HepG2 (cell line): Measurements from ENCODE around the gene ZC3H7B. TPM values are rescaled to one million over a fixed set of nuclear protein-coding genes. Genes with fewer than 3 reads are reported as not detected.

Experiments
- CBX5 ChIP-seq: sonication (generic); formaldehyde crosslinking; IDR thresholded peaks from 2 replicates; pipeline ENCODE4 v1.4.0; 2020; ENCODE audit warnings: missing genetic modification reagents, borderline replicate concordance
- NFIC ChIP-seq: IDR thresholded peaks from 2 replicates; pipeline ENCODE4 v1.6.1; 2012; ENCODE audit warnings: mild to moderate bottlenecking, low read length, inconsistent platforms
- ZBTB1 ChIP-seq: sonication (generic); formaldehyde crosslinking; IDR thresholded peaks from 2 replicates; pipeline ENCODE4 v1.4.0; 2020; ENCODE audit warnings: missing genetic modification reagents, borderline replicate concordance
- ZKSCAN5 ChIP-seq: sonication (generic); formaldehyde crosslinking; IDR thresholded peaks from 2 replicates; pipeline ENCODE4 v1.5.1; 2020; ENCODE audit warnings: mild to moderate bottlenecking, missing genetic modification reagents
- ZNF441 ChIP-seq: sonication (generic); formaldehyde crosslinking; IDR thresholded peaks from 2 replicates; pipeline ENCODE4 v1.7.0; 2021; ENCODE audit warnings: missing genetic modification reagents, borderline replicate concordance
- ZNF468 ChIP-seq: sonication (generic); formaldehyde crosslinking; IDR thresholded peaks from 2 replicates; pipeline ENCODE4 v1.8.0; 2022; ENCODE audit warnings: mild to moderate bottlenecking, moderate library complexity, missing genetic modification reagents
- ZNF572 ChIP-seq: sonication (generic); formaldehyde crosslinking; IDR thresholded peaks from 2 replicates; pipeline ENCODE4 v1.5.1; 2020; ENCODE audit warnings: mild to moderate bottlenecking, missing genetic modification reagents
- polyA plus RNA-seq, 8 experiments: library from polyadenylated mRNA; depleted of rRNA in 3 of 8; stranded (reverse) in 7 of 8; unstranded in 1 of 8; fragments of >200 nt; fragmentation: Illumina TruSeq in 4 of 8; extraction: Trizol in 4 of 8; gene quantifications; 2 replicates each; pipeline versions ENCODE4 v1.2.1 to v1.2.3, GENCODE V29; 2011 to 2016; ENCODE audit warnings: low read depth in 4 of 8, missing spikeins in 1 of 8, mixed read lengths in 1 of 8; ENCODE audit not compliant: insufficient read depth in 1 of 8
- total RNA-seq, 5 experiments: library from RNA; depleted of rRNA; stranded (reverse); fragments of >200 nt; fragmentation: Illumina TruSeq; extraction: Trizol; gene quantifications; 2 replicates each; pipeline ENCODE4 v1.2.3, GENCODE V29; 2016; ENCODE audit warnings: low read depth in 1 of 5
- TF ChIP-seq, protein P1 (sequence below): sonication (generic); formaldehyde crosslinking; IDR thresholded peaks from 2 replicates; pipeline ENCODE4 v1.4.0; 2020; ENCODE audit warnings: missing genetic modification reagents
- TF ChIP-seq, protein P2 (sequence below): sonication (generic); formaldehyde crosslinking; IDR thresholded peaks from 2 replicates; pipeline ENCODE4 v1.5.1; 2020; ENCODE audit warnings: missing genetic modification reagents, mild to moderate bottlenecking, borderline replicate concordance
- TF ChIP-seq, protein P3 (sequence below): sonication (generic); formaldehyde crosslinking; IDR thresholded peaks from 2 replicates; pipeline ENCODE4 v1.4.0; 2020; ENCODE audit warnings: missing genetic modification reagents, borderline replicate concordance
- TF ChIP-seq, protein P4 (sequence below): sonication (generic); formaldehyde crosslinking; IDR thresholded peaks from 2 replicates; pipeline ENCODE4 v1.4.0; 2020; ENCODE audit warnings: missing genetic modification reagents
- TF ChIP-seq, protein P5 (sequence below): sonication (generic); formaldehyde crosslinking; IDR thresholded peaks from 2 replicates; pipeline ENCODE4 v1.4.0; 2020; ENCODE audit warnings: low read depth, mild to moderate bottlenecking, missing genetic modification reagents

ZC3H7B gene
- total and polyA plus RNA-seq, 2 of the 13 experiments (the other 11 are each of a cell fraction or from before 2014, with no cell fraction given): 26.4 to 37.2 TPM

DNA sequence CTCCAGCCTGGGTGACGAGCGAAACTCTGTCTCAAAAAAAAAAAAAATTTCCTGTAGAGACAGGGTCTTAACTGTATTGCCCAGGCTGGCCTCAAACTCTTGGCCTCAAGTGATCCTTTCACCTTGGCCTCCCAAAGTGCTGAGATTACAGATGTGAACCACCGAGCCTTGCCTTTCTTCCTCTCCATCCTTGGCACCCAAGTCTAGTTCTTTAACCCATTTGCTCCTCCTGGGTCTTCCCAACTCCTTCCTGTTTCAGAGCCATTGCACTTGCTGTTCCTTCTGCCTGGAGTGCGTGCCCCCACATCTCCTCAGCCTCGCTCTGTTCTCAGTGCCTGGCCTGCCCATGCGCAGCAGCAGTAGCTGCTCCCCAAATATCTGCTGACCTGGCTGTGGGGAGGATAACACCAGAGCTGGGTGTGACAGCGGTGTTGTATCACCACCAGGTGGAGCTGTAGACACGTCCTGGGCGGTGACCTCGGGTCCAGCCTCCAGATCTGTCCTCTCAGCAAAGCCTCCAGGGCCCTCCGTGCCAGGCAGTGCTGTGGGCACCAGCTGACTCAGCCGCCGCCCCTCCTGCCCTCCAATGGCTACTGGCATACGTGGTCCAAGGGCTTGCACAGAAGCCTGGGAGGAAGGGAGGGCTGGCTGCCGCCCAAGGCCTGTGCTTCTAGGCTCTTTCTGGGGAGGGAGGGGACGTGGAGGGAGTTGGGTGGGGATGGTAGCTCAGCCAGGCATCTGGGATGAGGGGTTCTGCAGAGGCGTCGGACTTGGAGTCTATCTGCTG is 102.4 kb downstream of the ZC3H7B start (continued):
- TF ChIP-seq, protein P1, sequence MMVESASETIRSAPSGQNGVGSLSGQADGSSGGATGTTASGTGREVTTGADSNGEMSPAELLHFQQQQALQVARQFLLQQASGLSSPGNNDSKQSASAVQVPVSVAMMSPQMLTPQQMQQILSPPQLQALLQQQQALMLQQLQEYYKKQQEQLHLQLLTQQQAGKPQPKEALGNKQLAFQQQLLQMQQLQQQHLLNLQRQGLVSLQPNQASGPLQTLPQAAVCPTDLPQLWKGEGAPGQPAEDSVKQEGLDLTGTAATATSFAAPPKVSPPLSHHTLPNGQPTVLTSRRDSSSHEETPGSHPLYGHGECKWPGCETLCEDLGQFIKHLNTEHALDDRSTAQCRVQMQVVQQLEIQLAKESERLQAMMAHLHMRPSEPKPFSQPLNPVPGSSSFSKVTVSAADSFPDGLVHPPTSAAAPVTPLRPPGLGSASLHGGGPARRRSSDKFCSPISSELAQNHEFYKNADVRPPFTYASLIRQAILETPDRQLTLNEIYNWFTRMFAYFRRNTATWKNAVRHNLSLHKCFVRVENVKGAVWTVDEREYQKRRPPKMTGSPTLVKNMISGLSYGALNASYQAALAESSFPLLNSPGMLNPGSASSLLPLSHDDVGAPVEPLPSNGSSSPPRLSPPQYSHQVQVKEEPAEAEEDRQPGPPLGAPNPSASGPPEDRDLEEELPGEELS: no peak
- TF ChIP-seq ZNF441: no peak
- TF ChIP-seq ZNF572 (CRISPR knock-in tag): no peak
- no peak for TF ChIP-seq NFIC
- TF ChIP-seq, protein P2, sequence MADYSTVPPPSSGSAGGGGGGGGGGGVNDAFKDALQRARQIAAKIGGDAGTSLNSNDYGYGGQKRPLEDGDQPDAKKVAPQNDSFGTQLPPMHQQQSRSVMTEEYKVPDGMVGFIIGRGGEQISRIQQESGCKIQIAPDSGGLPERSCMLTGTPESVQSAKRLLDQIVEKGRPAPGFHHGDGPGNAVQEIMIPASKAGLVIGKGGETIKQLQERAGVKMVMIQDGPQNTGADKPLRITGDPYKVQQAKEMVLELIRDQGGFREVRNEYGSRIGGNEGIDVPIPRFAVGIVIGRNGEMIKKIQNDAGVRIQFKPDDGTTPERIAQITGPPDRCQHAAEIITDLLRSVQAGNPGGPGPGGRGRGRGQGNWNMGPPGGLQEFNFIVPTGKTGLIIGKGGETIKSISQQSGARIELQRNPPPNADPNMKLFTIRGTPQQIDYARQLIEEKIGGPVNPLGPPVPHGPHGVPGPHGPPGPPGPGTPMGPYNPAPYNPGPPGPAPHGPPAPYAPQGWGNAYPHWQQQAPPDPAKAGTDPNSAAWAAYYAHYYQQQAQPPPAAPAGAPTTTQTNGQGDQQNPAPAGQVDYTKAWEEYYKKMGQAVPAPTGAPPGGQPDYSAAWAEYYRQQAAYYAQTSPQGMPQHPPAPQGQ (CRISPR knock-in tag): no peak
- TF ChIP-seq CBX5: peak; percentile 70; the same call in 1 of the 2 replicates
- TF ChIP-seq ZNF468 (CRISPR knock-in tag): 0 out of 2 replicates have a peak, but pooled peaks have one; percentile 56
- no peak for TF ChIP-seq ZKSCAN5 (CRISPR knock-in tag)
- TF ChIP-seq, protein P3, sequence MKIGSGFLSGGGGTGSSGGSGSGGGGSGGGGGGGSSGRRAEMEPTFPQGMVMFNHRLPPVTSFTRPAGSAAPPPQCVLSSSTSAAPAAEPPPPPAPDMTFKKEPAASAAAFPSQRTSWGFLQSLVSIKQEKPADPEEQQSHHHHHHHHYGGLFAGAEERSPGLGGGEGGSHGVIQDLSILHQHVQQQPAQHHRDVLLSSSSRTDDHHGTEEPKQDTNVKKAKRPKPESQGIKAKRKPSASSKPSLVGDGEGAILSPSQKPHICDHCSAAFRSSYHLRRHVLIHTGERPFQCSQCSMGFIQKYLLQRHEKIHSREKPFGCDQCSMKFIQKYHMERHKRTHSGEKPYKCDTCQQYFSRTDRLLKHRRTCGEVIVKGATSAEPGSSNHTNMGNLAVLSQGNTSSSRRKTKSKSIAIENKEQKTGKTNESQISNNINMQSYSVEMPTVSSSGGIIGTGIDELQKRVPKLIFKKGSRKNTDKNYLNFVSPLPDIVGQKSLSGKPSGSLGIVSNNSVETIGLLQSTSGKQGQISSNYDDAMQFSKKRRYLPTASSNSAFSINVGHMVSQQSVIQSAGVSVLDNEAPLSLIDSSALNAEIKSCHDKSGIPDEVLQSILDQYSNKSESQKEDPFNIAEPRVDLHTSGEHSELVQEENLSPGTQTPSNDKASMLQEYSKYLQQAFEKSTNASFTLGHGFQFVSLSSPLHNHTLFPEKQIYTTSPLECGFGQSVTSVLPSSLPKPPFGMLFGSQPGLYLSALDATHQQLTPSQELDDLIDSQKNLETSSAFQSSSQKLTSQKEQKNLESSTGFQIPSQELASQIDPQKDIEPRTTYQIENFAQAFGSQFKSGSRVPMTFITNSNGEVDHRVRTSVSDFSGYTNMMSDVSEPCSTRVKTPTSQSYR (CRISPR knock-in tag): no peak
- TF ChIP-seq ZBTB1: no peak
- TF ChIP-seq, protein P4, sequence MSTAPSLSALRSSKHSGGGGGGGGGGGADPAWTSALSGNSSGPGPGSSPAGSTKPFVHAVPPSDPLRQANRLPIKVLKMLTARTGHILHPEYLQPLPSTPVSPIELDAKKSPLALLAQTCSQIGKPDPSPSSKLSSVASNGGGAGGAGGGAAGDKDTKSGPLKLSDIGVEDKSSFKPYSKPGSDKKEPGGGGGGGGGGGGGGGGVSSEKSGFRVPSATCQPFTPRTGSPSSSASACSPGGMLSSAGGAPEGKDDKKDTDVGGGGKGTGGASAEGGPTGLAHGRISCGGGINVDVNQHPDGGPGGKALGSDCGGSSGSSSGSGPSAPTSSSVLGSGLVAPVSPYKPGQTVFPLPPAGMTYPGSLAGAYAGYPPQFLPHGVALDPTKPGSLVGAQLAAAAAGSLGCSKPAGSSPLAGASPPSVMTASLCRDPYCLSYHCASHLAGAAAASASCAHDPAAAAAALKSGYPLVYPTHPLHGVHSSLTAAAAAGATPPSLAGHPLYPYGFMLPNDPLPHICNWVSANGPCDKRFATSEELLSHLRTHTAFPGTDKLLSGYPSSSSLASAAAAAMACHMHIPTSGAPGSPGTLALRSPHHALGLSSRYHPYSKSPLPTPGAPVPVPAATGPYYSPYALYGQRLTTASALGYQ (CRISPR knock-in tag): no peak
- TF ChIP-seq, protein P5, sequence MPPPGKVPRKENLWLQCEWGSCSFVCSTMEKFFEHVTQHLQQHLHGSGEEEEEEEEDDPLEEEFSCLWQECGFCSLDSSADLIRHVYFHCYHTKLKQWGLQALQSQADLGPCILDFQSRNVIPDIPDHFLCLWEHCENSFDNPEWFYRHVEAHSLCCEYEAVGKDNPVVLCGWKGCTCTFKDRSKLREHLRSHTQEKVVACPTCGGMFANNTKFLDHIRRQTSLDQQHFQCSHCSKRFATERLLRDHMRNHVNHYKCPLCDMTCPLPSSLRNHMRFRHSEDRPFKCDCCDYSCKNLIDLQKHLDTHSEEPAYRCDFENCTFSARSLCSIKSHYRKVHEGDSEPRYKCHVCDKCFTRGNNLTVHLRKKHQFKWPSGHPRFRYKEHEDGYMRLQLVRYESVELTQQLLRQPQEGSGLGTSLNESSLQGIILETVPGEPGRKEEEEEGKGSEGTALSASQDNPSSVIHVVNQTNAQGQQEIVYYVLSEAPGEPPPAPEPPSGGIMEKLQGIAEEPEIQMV (CRISPR knock-in tag): no peak
